Mucosa of descending colon (tissue), 3 donors: ENCODE measurements around the gene TXNRD2. TPM values are rescaled to one million over a fixed set of nuclear protein-coding genes. Genes with fewer than 3 reads are reported as not detected.

Experiments
- ATAC-seq: fragments of 200-7000 bp; cut with Tn5 transposase; one replicate; pipeline ENCODE4 v1.9.1; 2020; ENCODE audit warnings: mild to moderate bottlenecking, moderate library complexity
- DNase-seq, 3 donors: peaks; one replicate each; pipeline ENCODE4 v3.0.0-alpha.2; 2020
- H3K36me3 ChIP-seq: fragments of 200-600 bp; one replicate; pipeline ENCODE4 v1.8.0; 2021; ENCODE audit warnings: low read depth, mild to moderate bottlenecking
- H3K4me1 ChIP-seq: fragments of 200-600 bp; one replicate; pipeline ENCODE4 v1.8.0; 2021; ENCODE audit warnings: low read depth, mild to moderate bottlenecking
- H3K4me3 ChIP-seq: fragments of 200-600 bp; one replicate; pipeline ENCODE4 v1.8.0; 2021; ENCODE audit warnings: mild to moderate bottlenecking
- H3K9me3 ChIP-seq: fragments of 200-600 bp; one replicate; pipeline ENCODE4 v1.8.0; 2021; ENCODE audit warnings: mild to moderate bottlenecking
- CTCF ChIP-seq: fragments of 200-600 bp; IDR thresholded peaks from one replicate; pipeline ENCODE4 v1.8.0; 2022; ENCODE audit warnings: antibody characterized with exemption, mild to moderate bottlenecking
- intact Hi-C, 2 donors: fragments of 100-400 bp; cut with DNase I in 1 of 2; cut with micrococcal nuclease in 1 of 2; formaldehyde crosslinking; loops; one replicate each; pipeline versions ENCODE4 v1.11.0 to v1.11.1; 2022; cut with DNase I, micrococcal nuclease
- total RNA-seq, 3 donors: library from RNA; stranded (reverse); fragmentation: NEBNext Ultra II Directional in 2 of 3; extraction: Animal tissue kit (Norgen Biotek cat#: 25700) in 2 of 3; gene quantifications; one replicate each; pipeline versions ENCODE4 v1.2.1 to v1.2.4, GENCODE V29; 2021 to 2023
- donor health status: DM: no; HTN: no; CAD: no; lungs with moderate emphysema.
- donor health status: DM: no; HTN: no; CAD: no.
- donor health status: DM: no; HTN: yes; CAD: no.

TXNRD2 gene
- total RNA-seq, 3 donors from 2014 or later, result 20.9 to 23.6 (median 22.6) TPM

- Histone ChIP-seq H3K36me3 (no peaks in the 10 kb centered on the region), H3K9me3 (no peaks in the 10 kb centered on the region), H3K4me3 (no peak overlapping the region), H3K4me1 (peaks cover 12% of the 10 kb centered on the region)
- intact Hi-C loops, result no loop called here
- TF ChIP-seq CTCF, result no peak
- peak in 1 of 3 donors; percentile 21 for DNase-seq
- ATAC-seq, result no peak
Observed at GRCh38 chr22:19867617-19868016, 74.0 kb downstream of the TXNRD2 start.

DNA sequence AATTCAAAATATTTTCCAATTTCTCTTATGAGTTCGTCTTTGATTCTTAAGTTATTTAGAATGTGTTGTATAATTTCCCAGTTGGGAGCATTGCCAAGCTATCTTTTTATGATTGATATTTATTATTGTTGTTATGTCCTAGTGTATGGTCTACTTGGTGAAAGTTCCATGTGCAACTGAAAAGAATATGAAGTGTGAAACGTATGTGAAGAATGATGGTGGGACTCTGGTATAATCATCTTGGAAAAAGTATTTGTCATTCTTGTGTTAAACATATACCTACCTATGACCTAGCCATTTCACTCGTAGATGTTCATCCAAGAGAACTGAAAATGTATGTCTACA, 75.0 kb downstream of the TXNRD2 start:
- DNase-seq, result no peak

DNA sequence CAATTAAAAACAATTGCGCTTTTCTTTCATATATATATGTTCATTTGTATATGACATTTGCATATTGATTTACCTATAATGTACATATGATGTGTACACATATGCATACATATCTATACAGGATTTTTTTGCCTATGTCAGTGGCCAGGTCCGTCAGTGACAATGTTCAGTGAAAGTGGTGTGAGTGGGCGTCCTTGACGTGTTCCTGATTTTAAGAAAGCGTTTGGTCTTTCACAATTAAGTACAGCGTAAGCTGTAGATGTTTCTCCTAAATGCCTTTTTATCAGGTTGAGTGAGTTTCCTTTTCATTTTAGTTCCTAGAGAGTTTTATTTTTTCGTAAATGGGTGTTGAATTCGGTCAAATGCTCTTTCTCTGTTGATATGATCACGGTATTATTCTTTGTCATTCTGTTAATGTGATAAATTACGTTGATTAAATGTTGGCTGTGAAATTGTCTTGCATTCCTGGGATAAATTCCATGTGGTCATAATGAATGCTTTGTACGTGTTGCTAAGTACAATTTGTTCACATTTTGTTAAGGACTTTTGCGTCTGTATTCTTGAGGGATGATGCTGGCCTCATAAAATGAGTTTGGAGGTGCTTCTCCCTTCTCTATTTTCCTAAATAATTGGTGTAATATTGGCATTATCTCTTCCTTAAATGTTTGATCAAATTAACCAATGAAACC, 76.3 kb downstream of the TXNRD2 start:
- DNase-seq (no peak), ATAC-seq (no peak)

More for the DNA sequence above, 75.0 kb downstream of the TXNRD2 start:
- intact Hi-C loops, result no loop called here
- Histone ChIP-seq H3K36me3 (no peaks in the 10 kb centered on the region), H3K4me1 (peaks cover 12% of the 10 kb centered on the region), H3K9me3 (no peaks in the 10 kb centered on the region), H3K4me3 (no peak overlapping the region)
- ATAC-seq, result no peak
- TF ChIP-seq CTCF, result no peak

DNA sequence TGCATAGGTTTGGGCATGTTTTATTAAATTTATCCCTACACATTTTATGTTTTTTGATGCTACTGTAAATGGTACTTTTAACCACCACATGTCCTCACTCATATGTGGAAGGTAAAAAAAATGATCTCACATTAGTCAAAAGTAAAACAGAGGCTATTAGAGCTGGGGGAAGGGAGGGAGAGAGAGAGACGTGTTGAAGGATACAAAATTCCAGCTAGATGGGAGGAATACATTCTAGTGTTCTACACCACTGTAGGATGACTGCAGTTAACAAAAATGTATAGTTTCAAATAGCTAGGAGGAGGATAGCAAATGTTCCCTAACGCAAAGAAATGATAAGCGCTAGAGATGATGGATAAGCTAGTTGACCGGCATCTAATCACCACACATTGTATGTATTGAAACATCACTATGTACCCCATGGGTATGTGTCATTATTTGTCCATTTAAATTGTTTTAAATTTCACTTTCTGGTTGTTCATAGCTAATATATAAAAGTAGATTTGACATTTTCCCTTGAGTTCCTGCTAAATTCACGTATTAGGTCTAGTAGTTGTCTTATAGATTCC, 77.0 kb downstream of the TXNRD2 start:
- H3K9me3 ChIP-seq, result no peaks in the 10 kb centered on the region
- no peak overlapping the region for H3K4me3 ChIP-seq
- ATAC-seq (no peak), DNase-seq (no peak)
- no peaks in the 10 kb centered on the region for H3K36me3 ChIP-seq
- intact Hi-C loops, result no loop called here
- TF ChIP-seq CTCF, result no peak
- H3K4me1 ChIP-seq, result peaks cover 10% of the 10 kb centered on the region

More for the DNA sequence above, 76.3 kb downstream of the TXNRD2 start:
- intact Hi-C loops, result no loop called here
- no peak overlapping the region for H3K4me3 ChIP-seq
- peaks cover 12% of the 10 kb centered on the region for H3K4me1 ChIP-seq
- no peak for TF ChIP-seq CTCF
- no peaks in the 10 kb centered on the region for H3K36me3 ChIP-seq
- no peaks in the 10 kb centered on the region for H3K9me3 ChIP-seq

DNA sequence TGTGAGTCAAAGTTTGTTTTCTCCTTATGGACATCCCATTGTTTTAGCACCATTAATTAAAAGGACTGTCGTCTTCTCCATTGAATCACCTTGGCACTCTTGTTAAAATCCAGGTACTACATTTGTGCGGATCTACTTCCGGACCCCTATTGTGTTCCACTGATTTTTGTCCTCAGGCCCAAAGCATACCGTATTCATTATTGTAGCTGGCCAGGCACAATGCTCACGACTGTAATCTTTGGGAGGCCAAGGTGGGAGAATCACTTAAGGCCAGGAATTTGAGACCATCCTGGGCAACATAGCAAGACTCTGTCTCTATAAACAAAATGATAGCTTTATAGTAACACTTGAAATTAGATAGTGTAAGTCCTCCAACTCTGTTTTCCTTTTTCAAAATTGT, 78.0 kb downstream of the TXNRD2 start:
- Histone ChIP-seq H3K4me1 (no peaks in the 10 kb centered on the region), H3K9me3 (no peaks in the 10 kb centered on the region), H3K4me3 (no peak overlapping the region), H3K36me3 (no peaks in the 10 kb centered on the region)
- DNase-seq, result no peak
- intact Hi-C loops, result no loop called here
- no peak for ATAC-seq
- TF ChIP-seq CTCF, result no peak
